GM18858 (cell line): ENCODE measurements around the gene PIAS4.

Experiments used
- ATAC-seq: cut with Tn5 transposase; IDR thresholded peaks from one replicate; pipeline ENCODE4 v1.9.1; 2021; ENCODE audit not compliant: unreplicated experiment

PIAS4 gene

GRCh38 chr19:4058693-4059452 is 51.3 kb downstream of the PIAS4 start:
- ATAC-seq, result no peak

GRCh38 chr19:4059453-4059871 is 51.9 kb downstream of the PIAS4 start:
- no peak for ATAC-seq

GRCh38 chr19:4059891-4060620 is 52.5 kb downstream of the PIAS4 start:
- no peak for ATAC-seq

- no peak for ATAC-seq
Observed at GRCh38 chr19:4060621-4061177, 53.2 kb downstream of the PIAS4 start.

- ATAC-seq, result no peak
Observed at GRCh38 chr19:4061178-4061682, 53.7 kb downstream of the PIAS4 start.

GRCh38 chr19:4061683-4062418 is 54.3 kb downstream of the PIAS4 start:
- ATAC-seq, result no peak

- ATAC-seq, result no peak
Observed at GRCh38 chr19:4062419-4063368, 55.2 kb downstream of the PIAS4 start.

GRCh38 chr19:4063369-4064148 is 56.0 kb downstream of the PIAS4 start:
- no peak for ATAC-seq

GRCh38 chr19:4064149-4064495 is 56.6 kb downstream of the PIAS4 start:
- ATAC-seq, result no peak

GRCh38 chr19:4064496-4065260 is 57.1 kb downstream of the PIAS4 start:
- no peak for ATAC-seq

- ATAC-seq, result peak; percentile 64
Observed at GRCh38 chr19:4065430-4066175, 58.1 kb downstream of the PIAS4 start.

- no peak for ATAC-seq
Observed at GRCh38 chr19:4066176-4066606, 58.7 kb downstream of the PIAS4 start.

GRCh38 chr19:4066682-4067395 is 59.3 kb downstream of the PIAS4 start, which contains the start of gene ZBTB7A:
ZBTB7A (minus strand) TSS chr19:4066899; CDS start chr19:4055232, 11,667 bp downstream.
- no peak for ATAC-seq

GRCh38 chr19:4067396-4068046 is 60.0 kb downstream of the PIAS4 start:
- no peak for ATAC-seq

GRCh38 chr19:4068047-4068966 is 60.8 kb downstream of the PIAS4 start:
- no peak for ATAC-seq
